Ammon's horn (tissue), 1 donor: ENCODE data around the gene PCIF1.
"Not testable (repeated sequence)": the region's sequence is repeated elsewhere in the genome, so short reads cannot be mapped to it uniquely, and the experiment has no call there.

Experiments
- DNase-seq: peaks from one replicate; pipeline ENCODE4 v3.0.0-alpha.2; 2016; ENCODE audit warnings: low spot score

The PCIF1 gene

GRCh38 chr20:45924391-45925261 is 9.9 kb upstream of the PCIF1 start:
- DNase-seq, result peak; percentile 60

- no peak for DNase-seq
Observed at GRCh38 chr20:45925821-45926506, 8.5 kb upstream of the PCIF1 start.

- no peak for DNase-seq
Observed at GRCh38 chr20:45926731-45927070, 7.8 kb upstream of the PCIF1 start.

GRCh38 chr20:45927071-45927878 is 7.2 kb upstream of the PCIF1 start:
- DNase-seq, result no peak

GRCh38 chr20:45931680-45932079 is 2.8 kb upstream of the PCIF1 start:
- DNase-seq, result not testable (repeated sequence)

GRCh38 chr20:45933266-45934045 is 1.0 kb upstream of the PCIF1 start:
- DNase-seq, result peak; percentile 84

GRCh38 chr20:45934046-45934585 is 367 bp upstream of the PCIF1 start:
- peak; percentile 78 for DNase-seq

- DNase-seq, result peak; percentile 41
Observed at GRCh38 chr20:45935416-45936046, 1.0 kb downstream of the PCIF1 start.

GRCh38 chr20:45937765-45938164 is 3.3 kb downstream of the PCIF1 start:
- DNase-seq, result no peak

GRCh38 chr20:45938727-45939438 is 4.4 kb downstream of the PCIF1 start:
- DNase-seq, result no peak

GRCh38 chr20:45940053-45940452 is 5.6 kb downstream of the PCIF1 start:
- no peak for DNase-seq

GRCh38 chr20:45940469-45940868 is 6.0 kb downstream of the PCIF1 start:
- no peak for DNase-seq

GRCh38 chr20:45943613-45944012 is 9.1 kb downstream of the PCIF1 start:
- DNase-seq, result no peak

- DNase-seq, result peak; percentile 51
Observed at GRCh38 chr20:45944151-45944964, 9.9 kb downstream of the PCIF1 start.

GRCh38 chr20:45944965-45945677 is 10.6 kb downstream of the PCIF1 start:
- DNase-seq, result no peak

GRCh38 chr20:45945678-45946148 is 11.2 kb downstream of the PCIF1 start:
- DNase-seq, result no peak

- peak; percentile 49 for DNase-seq
Observed at GRCh38 chr20:45946149-45946970, 11.9 kb downstream of the PCIF1 start.
